HepG2 (cell line): ENCODE data around the gene EPB41L4A. TPM values are rescaled to one million over a fixed set of nuclear protein-coding genes. Genes with fewer than 3 reads are reported as not detected.

ENCODE experiments used
- ATAC-seq: fragments of 200-7000 bp; cut with Tn5 transposase; 3 replicates; pipeline ENCODE4 v1.9.1; 2020; ENCODE audit warnings: mild to moderate bottlenecking, moderate library complexity
- BruUV-seq: library from RNA; stranded (reverse); fragments of 400-500 nt; replicated peaks from 2 replicates; lab custom pipeline; 2021; lab: Mats Ljungman, UMichigan
- CTCF ChIA-PET: fragments of 300-600 bp; formaldehyde crosslinking; extraction: SDS; loops from one replicate; lab custom pipeline; 2021; ENCODE audit warnings: low total read pairs, inconsistent platforms, low intra/inter-chr PET ratio; lab: Yijun Ruan, JAX
- POLR2A ChIA-PET: fragments of 350-600 bp; sonication (Branson Sonifier 250); formaldehyde crosslinking; loops from one replicate; lab custom pipeline; 2020; ENCODE audit warnings: antibody characterized with exemption, inconsistent platforms; lab: Yijun Ruan, JAX
- DNase-seq: peaks from one replicate; pipeline ENCODE4 v3.0.0-alpha.2; 2015; ENCODE audit warnings: low spot score
- FAIRE-seq: peaks from 3 replicates; lab custom pipeline; 2011; peaks lifted over from hg19 to GRCh38; lab: Jason Lieb, UNC
- H2AFZ ChIP-seq: one replicate; pipeline ENCODE4 v1.6.1; 2011; ENCODE audit warnings: low read length, inconsistent platforms
- H3K27ac ChIP-seq: fragments of 300-600 bp; 3 replicates; pipeline ENCODE4 v1.8.0; 2011; ENCODE audit warnings: mixed run types, mild to moderate bottlenecking, mixed read lengths, low read length, inconsistent platforms; ENCODE audit not compliant: insufficient read depth; ENCODE audit errors: extremely low read length
- H3K27me3 ChIP-seq, 2 experiments: fragments of 200-600 bp in 1 of 2; 2 replicates in 1 of 2; 3 replicates in 1 of 2; pipeline versions ENCODE4 v1.6.0 to v1.8.0; 2011; ENCODE audit warnings: low read length in 2 of 2, mild to moderate bottlenecking in 2 of 2, moderate library complexity in 2 of 2, inconsistent platforms in 1 of 2; ENCODE audit not compliant: insufficient read depth in 2 of 2, control insufficient read depth in 1 of 2
- H3K36me3 ChIP-seq, 2 experiments: fragments of 200-600 bp in 1 of 2; replicated peaks in 1 of 2; 2 replicates in 1 of 2; 3 replicates in 1 of 2; pipeline versions ENCODE4 v1.5.1 to v1.8.0; 2011; ENCODE audit warnings: low read length in 2 of 2, inconsistent platforms in 1 of 2; ENCODE audit not compliant: insufficient read depth in 2 of 2, control insufficient read depth in 1 of 2
- H3K4me1 ChIP-seq: 2 replicates; pipeline ENCODE4 v1.5.1; 2012; ENCODE audit warnings: low read length, inconsistent platforms; ENCODE audit not compliant: insufficient read depth
- H3K4me2 ChIP-seq: 2 replicates; pipeline ENCODE4 v1.6.0; 2011; ENCODE audit warnings: low read depth, low read length, inconsistent platforms
- H3K4me3 ChIP-seq, 3 experiments: fragments of 200-600 bp in 1 of 3; sonication (generic), shearing (Covaris generic) in 1 of 3; replicated peaks in 1 of 3; 2 replicates each; pipeline ENCODE4 v1.5.1; 2011 to 2016; ENCODE audit warnings: low read length in 3 of 3, inconsistent platforms in 2 of 3, low read depth in 2 of 3, mild to moderate bottlenecking in 2 of 3, control low read depth in 1 of 3, mixed read lengths in 1 of 3; ENCODE audit not compliant: insufficient read depth in 1 of 3
- H3K79me2 ChIP-seq: one replicate; pipeline ENCODE4 v1.6.1; 2011; ENCODE audit warnings: low read length, inconsistent platforms; ENCODE audit not compliant: insufficient read depth
- H3K9ac ChIP-seq: 2 replicates; pipeline ENCODE4 v1.6.0; 2011; ENCODE audit warnings: mild to moderate bottlenecking, low read depth, low read length, inconsistent platforms; ENCODE audit not compliant: insufficient read depth
- H3K9me3 ChIP-seq: 2 replicates; pipeline ENCODE4 v1.5.1; 2012; ENCODE audit warnings: mild to moderate bottlenecking, low read length
- H4K20me1 ChIP-seq: 2 replicates; pipeline ENCODE4 v1.6.0; 2011; ENCODE audit warnings: inconsistent platforms, mild to moderate bottlenecking, low read length, moderate library complexity; ENCODE audit not compliant: insufficient read depth
- CCDC6 ChIP-seq: sonication (generic); formaldehyde crosslinking; IDR thresholded peaks from 2 replicates; pipeline ENCODE4 v1.8.1; 2022; ENCODE audit warnings: mild to moderate bottlenecking, missing genetic modification reagents, moderate library complexity
- CTCF ChIP-seq: sonication (generic); formaldehyde crosslinking; IDR thresholded peaks from 2 replicates; pipeline ENCODE4 v1.5.0; 2020; ENCODE audit warnings: mild to moderate bottlenecking, missing genetic modification reagents, moderate library complexity
- HNF1B ChIP-seq: sonication (generic); formaldehyde crosslinking; IDR thresholded peaks from 2 replicates; pipeline ENCODE4 v1.5.1; 2020; ENCODE audit warnings: mild to moderate bottlenecking, moderate library complexity, missing genetic modification reagents
- IKZF5 ChIP-seq: IDR thresholded peaks from 2 replicates; pipeline ENCODE4 v1.6.1; 2018; ENCODE audit warnings: missing genetic modification reagents, mild to moderate bottlenecking, missing compliant biosample characterization
- NFKB2 ChIP-seq: sonication (generic); formaldehyde crosslinking; IDR thresholded peaks from 2 replicates; pipeline ENCODE4 v1.4.0; 2020; ENCODE audit warnings: missing genetic modification reagents, borderline replicate concordance
- ZBTB14 ChIP-seq: sonication (generic); formaldehyde crosslinking; IDR thresholded peaks from 2 replicates; pipeline ENCODE4 v1.4.0; 2020; ENCODE audit warnings: missing genetic modification reagents
- WGBS: methylation state at CpG from one replicate; pipeline ENCODE4 v1.1.6; 2017; ENCODE audit warnings: low lambda C conversion rate; 5-methylcytosine and 5-hydroxymethylcytosine counted together
- in situ Hi-C: cut with HindIII; loops from 2 replicates; pipeline ENCODE4 v1.10.0; 2017; ENCODE audit warnings: low pct_unique_long_range_greater_than_20kb; ENCODE audit not compliant: extremely low pct_ligation_motif_present
- intact Hi-C: fragments of 100-400 bp; cut with micrococcal nuclease; formaldehyde crosslinking; loops from one replicate; pipeline ENCODE4 v1.10.0; 2022; ENCODE audit not compliant: unreplicated experiment
- polyA plus RNA-seq, 8 experiments: library from polyadenylated mRNA; depleted of rRNA in 3 of 8; stranded (reverse) in 7 of 8; unstranded in 1 of 8; fragments of >200 nt; fragmentation: Illumina TruSeq in 4 of 8; extraction: Trizol in 4 of 8; gene quantifications; 2 replicates each; pipeline versions ENCODE4 v1.2.1 to v1.2.3, GENCODE V29; 2011 to 2016; ENCODE audit warnings: low read depth in 4 of 8, missing spikeins in 1 of 8, mixed read lengths in 1 of 8; ENCODE audit not compliant: insufficient read depth in 1 of 8
- total RNA-seq, 5 experiments: library from RNA; depleted of rRNA; stranded (reverse); fragments of >200 nt; fragmentation: Illumina TruSeq; extraction: Trizol; gene quantifications; 2 replicates each; pipeline ENCODE4 v1.2.3, GENCODE V29; 2016; ENCODE audit warnings: low read depth in 1 of 5

Gene EPB41L4A
- total and polyA plus RNA-seq, 2 of the 13 experiments (the other 11 are each of a cell fraction or from before 2014, with no cell fraction given) = 0.07 TPM; not detected in 1

GRCh38 chr5:112351225-112351624 lies 67.9 kb downstream of the EPB41L4A start:
- POLR2A ChIA-PET = no interaction called here
- BruUV-seq = no TSS peak
- Histone ChIP-seq H3K79me2 (no peaks in the 10 kb centered on the region), H3K9ac (no peak overlapping the region), H4K20me1 (no peaks in the 10 kb centered on the region), H3K9me3 (no peaks in the 10 kb centered on the region), H2AFZ (no peak overlapping the region), H3K4me2 (no peak overlapping the region), H3K36me3 (no peaks in the 10 kb centered on the region), H3K27ac (no peak overlapping the region), H3K4me3 (no peak overlapping the region), H3K4me1 (no peaks in the 10 kb centered on the region), H3K27me3 (peaks cover 0 to 4% of the 10 kb centered on the region in 2 experiments; a peak in 1 of 5 replicates)
- WGBS = 35% methylated on average over 3 of the region's 3 CpGs
- FAIRE-seq (no peak), DNase-seq (no peak), ATAC-seq (no peak)
- intact Hi-C loops = no loop called here
- in situ Hi-C loops = no loop called here
- no peak for TF ChIP-seq CTCF (CRISPR knock-in tag)
- TF ChIP-seq IKZF5 (CRISPR knock-in tag) = no peak
- CTCF ChIA-PET = no interaction called here

- Histone ChIP-seq H3K9ac (no peak overlapping the region), H3K27me3 (peaks cover 0 to 4% of the 10 kb centered on the region in 2 experiments; a peak in 1 of 5 replicates), H3K4me3 (no peak overlapping the region), H3K4me1 (no peaks in the 10 kb centered on the region), H2AFZ (no peak overlapping the region), H3K79me2 (no peaks in the 10 kb centered on the region), H3K4me2 (no peak overlapping the region), H3K27ac (no peak overlapping the region), H3K9me3 (no peaks in the 10 kb centered on the region), H4K20me1 (no peaks in the 10 kb centered on the region), H3K36me3 (no peaks in the 10 kb centered on the region)
- in situ Hi-C loops (no loop called here), intact Hi-C loops (no loop called here)
- FAIRE-seq (no peak), DNase-seq (no peak), ATAC-seq (no peak)
- ChIA-PET POLR2A (no interaction called here), CTCF (no interaction called here)
- 24% methylated on average over 2 of the region's 2 CpGs for WGBS
- TF ChIP-seq CCDC6 (CRISPR knock-in tag) = no peak
- TF ChIP-seq HNF1B (CRISPR knock-in tag) = no peak
- TF ChIP-seq NFKB2 (CRISPR knock-in tag) = no peak
- no peak for TF ChIP-seq ZBTB14 (CRISPR knock-in tag)
- no TSS peak for BruUV-seq
Observed at GRCh38 chr5:112350626-112351025, 68.5 kb downstream of the EPB41L4A start.
